Body of pancreas (tissue), 4 donors: ENCODE data around the gene RPL14. TPM values are rescaled to one million over a fixed set of nuclear protein-coding genes. Genes with fewer than 3 reads are reported as not detected.
A peak's percentile ranks its signal among the peaks of the same experiment; 100 is the strongest.

Source experiments
- ATAC-seq: fragments of 150-250 bp; one replicate; pipeline ENCODE4 v1.9.1; 2016
- DNase-seq, 4 donors: peaks; one replicate each; pipeline ENCODE4 v3.0.0-alpha.2; 2019
- H3K27ac ChIP-seq, 4 donors: fragments of 200-600 bp; sonication (generic); 1 replicate in 3 of 4; 2 replicates in 1 of 4; pipeline versions ENCODE4 v1.5.1 to v1.6.1; 2016 to 2019; ENCODE audit warnings: mild to moderate bottlenecking in 1 of 4, mixed read lengths in 1 of 4, moderate library complexity in 1 of 4
- H3K27me3 ChIP-seq, 2 donors: fragments of 200-600 bp; sonication (generic); one replicate each; pipeline ENCODE4 v1.6.0; 2016; ENCODE audit warnings: mild to moderate bottlenecking in 1 of 2
- H3K36me3 ChIP-seq, 2 donors: fragments of 200-600 bp; sonication (generic); replicated peaks in 1 of 2; 2 replicates each; pipeline ENCODE4 v1.5.1; 2016; ENCODE audit warnings: low read depth in 2 of 2; ENCODE audit not compliant: insufficient read depth in 1 of 2
- H3K4me1 ChIP-seq: fragments of 200-600 bp; sonication (generic); one replicate; pipeline ENCODE4 v1.6.0; 2016
- H3K4me3 ChIP-seq, 2 donors: fragments of 200-600 bp; sonication (generic); 1 replicate in 1 of 2; 2 replicates in 1 of 2; pipeline ENCODE4 v1.5.1; 2016 to 2019
- H3K9me3 ChIP-seq, 3 donors: fragments of 200-600 bp; sonication (generic); 1 replicate in 2 of 3; 2 replicates in 1 of 3; pipeline ENCODE4 v1.5.1; 2016
- POLR2A ChIP-seq, 3 donors: fragments of 450-650 bp; IDR thresholded peaks; one replicate each; pipeline ENCODE4 v1.6.1; 2016; ENCODE audit warnings: antibody characterized with exemption in 3 of 3, mild to moderate bottlenecking in 2 of 3
- WGBS, 2 donors: methylation state at CpG; one replicate each; pipeline ENCODE4 v1.1.5; 2017; 5-methylcytosine and 5-hydroxymethylcytosine counted together
- intact Hi-C: fragments of 100-400 bp; cut with DNase I; formaldehyde crosslinking; loops from one replicate; pipeline ENCODE4 v1.15.1; 2023
- total RNA-seq, 2 donors: library from RNA; depleted of rRNA; stranded (reverse); fragments of >200 nt; gene quantifications; one replicate each; pipeline ENCODE4 v1.1.0, GENCODE V29; 2016
- TF ChIP-seq, protein P1 (sequence below), 7 experiments: fragments of 450-650 bp in 4 of 7; fragments of 200-600 bp in 3 of 7; sonication (generic) in 3 of 7; IDR thresholded peaks; one replicate each; pipeline ENCODE4 v1.5.1; 2016 to 2019; ENCODE audit warnings: antibody characterized with exemption in 7 of 7

RPL14 gene
- total RNA-seq, 2 donors from 2014 or later = 176 to 279 TPM

DNA sequence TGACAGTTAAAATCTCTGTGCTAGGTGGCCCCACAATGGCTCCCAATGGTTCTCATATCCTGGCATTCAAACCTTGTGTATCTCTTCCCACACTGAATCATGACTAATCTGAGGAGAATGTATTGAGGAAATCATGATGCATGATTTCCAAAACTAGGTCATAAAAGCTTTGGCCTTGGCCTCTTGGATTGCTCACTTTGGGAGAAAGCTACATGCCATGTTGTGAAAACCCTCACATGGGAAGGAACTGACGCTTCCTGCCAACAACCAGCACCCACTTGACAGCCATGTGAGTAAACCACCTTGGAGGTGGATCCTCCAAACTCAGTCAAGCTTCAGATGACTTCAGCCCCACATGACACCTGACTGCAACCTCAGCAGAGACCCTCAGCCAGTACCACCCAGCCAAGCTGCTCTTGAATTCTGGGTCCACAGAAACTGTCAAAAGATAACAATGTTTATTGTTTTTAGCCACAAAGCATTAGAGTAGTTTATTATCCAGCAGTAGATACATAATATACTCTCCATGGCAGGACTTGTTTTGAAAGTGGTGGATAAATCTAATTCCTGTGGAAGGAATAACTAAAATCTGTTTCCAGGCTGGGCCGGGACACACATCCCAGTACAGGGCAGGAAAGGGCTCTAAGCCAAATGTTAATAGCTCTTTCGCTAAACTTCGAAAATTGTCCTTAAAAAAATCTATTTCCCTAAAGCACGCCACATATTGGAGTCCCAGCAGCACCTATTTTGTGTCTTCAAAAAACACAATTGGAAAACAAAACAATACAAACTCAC is 47.7 kb downstream of the RPL14 start:
- peak; percentile 64 for ATAC-seq
- intact Hi-C loops = no loop called here
- peak; percentile 15 to 65 (median 40) for DNase-seq
- H3K36me3 ChIP-seq = no peaks in the 10 kb centered on the region
- WGBS, 2 donors = 52 to 54% methylated on average over 5 of the region's 5 CpGs
- H3K9me3 ChIP-seq = no peaks in the 10 kb centered on the region
- TF ChIP-seq POLR2A (IDR thresholded peaks at IDR 0.05) = no peak
- TF ChIP-seq, protein P1, sequence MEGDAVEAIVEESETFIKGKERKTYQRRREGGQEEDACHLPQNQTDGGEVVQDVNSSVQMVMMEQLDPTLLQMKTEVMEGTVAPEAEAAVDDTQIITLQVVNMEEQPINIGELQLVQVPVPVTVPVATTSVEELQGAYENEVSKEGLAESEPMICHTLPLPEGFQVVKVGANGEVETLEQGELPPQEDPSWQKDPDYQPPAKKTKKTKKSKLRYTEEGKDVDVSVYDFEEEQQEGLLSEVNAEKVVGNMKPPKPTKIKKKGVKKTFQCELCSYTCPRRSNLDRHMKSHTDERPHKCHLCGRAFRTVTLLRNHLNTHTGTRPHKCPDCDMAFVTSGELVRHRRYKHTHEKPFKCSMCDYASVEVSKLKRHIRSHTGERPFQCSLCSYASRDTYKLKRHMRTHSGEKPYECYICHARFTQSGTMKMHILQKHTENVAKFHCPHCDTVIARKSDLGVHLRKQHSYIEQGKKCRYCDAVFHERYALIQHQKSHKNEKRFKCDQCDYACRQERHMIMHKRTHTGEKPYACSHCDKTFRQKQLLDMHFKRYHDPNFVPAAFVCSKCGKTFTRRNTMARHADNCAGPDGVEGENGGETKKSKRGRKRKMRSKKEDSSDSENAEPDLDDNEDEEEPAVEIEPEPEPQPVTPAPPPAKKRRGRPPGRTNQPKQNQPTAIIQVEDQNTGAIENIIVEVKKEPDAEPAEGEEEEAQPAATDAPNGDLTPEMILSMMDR (IDR thresholded peaks at IDR 0.05) = no peak
- H3K4me1 ChIP-seq = peaks cover 19% of the 10 kb centered on the region
- peak overlapping the region; percentile 77 to 92 (median 87) for H3K27ac ChIP-seq
- no peaks in the 10 kb centered on the region for H3K27me3 ChIP-seq
- H3K4me3 ChIP-seq = peak overlapping the region in 1 of 2 donors; percentile 27

DNA sequence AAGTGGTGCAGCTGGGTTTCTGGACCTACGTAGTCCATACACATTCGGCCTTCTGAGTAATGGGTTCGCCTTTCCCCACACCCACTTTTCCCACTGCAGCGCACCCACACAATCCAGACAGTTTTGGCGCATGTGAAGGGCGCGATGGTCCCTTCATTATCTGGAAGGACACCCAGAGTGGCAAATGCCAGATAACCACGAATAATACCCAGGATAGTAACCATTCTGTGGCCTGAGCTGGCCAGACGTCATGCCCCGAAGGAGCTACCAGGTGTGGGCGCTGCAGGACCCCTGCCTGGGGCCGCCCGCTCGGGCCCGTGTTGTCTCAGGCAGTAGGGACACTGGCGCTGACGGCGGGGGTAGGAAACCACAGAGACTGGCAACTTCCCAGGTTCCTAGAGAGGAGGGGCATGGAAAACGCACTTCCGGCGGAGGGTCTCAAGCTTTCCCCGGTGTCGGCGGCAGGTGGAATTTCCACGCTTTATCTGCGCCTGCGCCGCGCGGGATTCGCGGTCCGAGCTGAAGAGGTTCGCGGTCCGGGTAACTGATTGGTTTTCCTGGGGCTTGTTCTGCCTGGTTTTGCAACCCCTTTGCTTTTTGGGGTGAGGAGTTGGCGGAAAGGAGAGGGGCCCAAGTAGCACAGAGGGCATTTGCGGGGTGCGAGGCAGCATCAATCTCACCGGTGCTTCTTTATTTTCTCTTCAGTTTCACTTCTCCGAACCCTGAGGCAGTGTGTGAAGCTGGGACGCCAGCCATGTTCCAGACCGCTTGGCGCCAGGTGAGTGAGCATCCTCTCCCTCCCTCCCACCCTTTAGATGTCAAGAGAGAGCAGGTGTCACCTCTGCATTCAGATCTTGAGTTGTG is 48.7 kb downstream of the RPL14 start, which contains the start of gene ZNF620:
TSS of gene ZNF620 (plus strand) at position 441 of the 864 bp plus-strand sequence. CDS start at position 755, 314 bp downstream.
- peak; percentile 90 for ATAC-seq
- H3K27me3 ChIP-seq = no peaks in the 10 kb centered on the region
- intact Hi-C loops = no loop called here
- DNase-seq = peak; percentile 87 to 93 (median 92)
- H3K4me1 ChIP-seq = peaks cover 19% of the 10 kb centered on the region
- H3K36me3 ChIP-seq = no peaks in the 10 kb centered on the region
- peak within 1 kb of the TSS; percentile 77 to 92 (median 87) for H3K27ac ChIP-seq
- TF ChIP-seq, protein P1 (IDR thresholded peaks at IDR 0.05) = peak in 5 of 7 experiments; percentile 28 to 55 (median 42)
- peak; percentile 66 to 91 (median 89) for TF ChIP-seq POLR2A (IDR thresholded peaks at IDR 0.05)
- H3K4me3 ChIP-seq = peak within 1 kb of the TSS; percentile 27 to 68
- no peaks in the 10 kb centered on the region for H3K9me3 ChIP-seq
- 2 to 3% methylated on average over 16 to 44 of the region's 44 CpGs for WGBS, 2 donors

DNA sequence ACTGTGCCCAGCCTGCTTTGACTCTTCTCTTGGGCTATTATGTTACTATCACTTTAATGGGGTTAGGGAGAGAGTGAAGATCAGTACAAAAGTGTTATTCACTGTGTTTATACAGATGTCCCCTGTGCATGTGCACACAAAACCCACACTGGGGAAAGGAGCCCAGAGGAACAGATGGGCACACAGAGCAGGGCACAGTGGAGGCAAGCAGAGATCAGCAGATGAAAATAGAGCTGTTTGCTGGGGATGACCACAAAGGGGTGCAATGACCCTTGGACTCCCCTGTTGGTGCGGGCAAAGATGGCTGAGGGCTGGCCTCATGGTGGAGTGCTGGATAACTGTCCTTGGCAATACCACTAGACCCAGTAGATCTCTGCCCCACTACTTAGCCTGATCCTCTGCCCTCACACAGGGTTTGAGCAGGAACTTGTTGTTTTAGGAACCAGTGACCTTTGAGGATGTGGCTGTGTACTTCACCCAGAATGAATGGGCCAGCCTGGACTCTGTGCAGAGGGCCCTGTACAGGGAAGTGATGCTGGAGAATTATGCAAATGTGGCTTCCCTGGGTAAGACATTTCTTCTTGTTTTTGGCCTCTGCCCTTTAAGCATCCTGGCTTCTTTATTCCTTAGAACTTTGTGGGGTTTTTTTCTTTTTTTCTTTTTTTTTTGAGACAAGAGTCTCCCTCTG is 54.0 kb downstream of the RPL14 start:
- intact Hi-C loops = no loop called here
- no peak overlapping the region for H3K27ac ChIP-seq
- no peaks in the 10 kb centered on the region for H3K9me3 ChIP-seq
- 100% methylated on average over 1 of the region's 1 CpG for WGBS, 2 donors
- H3K36me3 ChIP-seq = peaks cover 0 to 1% of the 10 kb centered on the region in 2 donors
- H3K4me1 ChIP-seq = peaks cover 9% of the 10 kb centered on the region
- ATAC-seq = no peak
- H3K4me3 ChIP-seq = no peak overlapping the region
- DNase-seq = no peak
- no peaks in the 10 kb centered on the region for H3K27me3 ChIP-seq
- TF ChIP-seq POLR2A (IDR thresholded peaks at IDR 0.05) = no peak
- TF ChIP-seq, protein P1 (IDR thresholded peaks at IDR 0.05) = no peak

DNA sequence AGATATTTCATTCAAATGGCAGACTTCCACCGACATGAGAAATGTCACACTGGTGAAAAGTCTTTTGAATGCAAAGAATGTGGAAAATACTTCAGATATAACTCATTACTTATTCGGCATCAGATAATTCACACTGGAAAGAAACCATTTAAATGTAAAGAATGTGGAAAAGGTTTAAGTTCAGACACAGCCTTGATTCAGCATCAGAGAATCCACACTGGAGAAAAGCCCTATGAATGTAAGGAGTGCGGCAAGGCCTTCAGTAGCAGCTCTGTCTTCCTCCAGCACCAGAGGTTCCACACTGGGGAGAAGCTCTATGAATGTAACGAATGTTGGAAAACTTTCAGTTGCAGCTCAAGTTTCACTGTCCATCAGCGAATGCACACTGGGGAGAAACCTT is 59.1 kb downstream of the RPL14 start:
- H3K27ac ChIP-seq = no peak overlapping the region
- no peaks in the 10 kb centered on the region for H3K9me3 ChIP-seq
- H3K27me3 ChIP-seq = no peaks in the 10 kb centered on the region
- 88 to 90% methylated on average over 5 of the region's 5 CpGs for WGBS, 2 donors
- peaks cover 0 to 7% of the 10 kb centered on the region in 2 donors for H3K36me3 ChIP-seq
- no peak overlapping the region for H3K4me3 ChIP-seq
- H3K4me1 ChIP-seq = no peaks in the 10 kb centered on the region
- no peak for DNase-seq
- ATAC-seq = no peak
- TF ChIP-seq, protein P1 (IDR thresholded peaks at IDR 0.05) = no peak
- no peak for TF ChIP-seq POLR2A (IDR thresholded peaks at IDR 0.05)
- intact Hi-C loops = no loop called here
